IPS-11a (cell line): ENCODE results near the gene CELA3A.
"Not testable (repeated sequence)": the region's sequence is repeated elsewhere in the genome, so short reads cannot be mapped to it uniquely, and the experiment has no call there.

ENCODE experiments used
- H3K4me3 ChIP-seq: one replicate; pipeline ENCODE4 v1.5.1; 2013; ENCODE audit warnings: low read depth, low read length, control low read depth

The CELA3A gene

DNA sequence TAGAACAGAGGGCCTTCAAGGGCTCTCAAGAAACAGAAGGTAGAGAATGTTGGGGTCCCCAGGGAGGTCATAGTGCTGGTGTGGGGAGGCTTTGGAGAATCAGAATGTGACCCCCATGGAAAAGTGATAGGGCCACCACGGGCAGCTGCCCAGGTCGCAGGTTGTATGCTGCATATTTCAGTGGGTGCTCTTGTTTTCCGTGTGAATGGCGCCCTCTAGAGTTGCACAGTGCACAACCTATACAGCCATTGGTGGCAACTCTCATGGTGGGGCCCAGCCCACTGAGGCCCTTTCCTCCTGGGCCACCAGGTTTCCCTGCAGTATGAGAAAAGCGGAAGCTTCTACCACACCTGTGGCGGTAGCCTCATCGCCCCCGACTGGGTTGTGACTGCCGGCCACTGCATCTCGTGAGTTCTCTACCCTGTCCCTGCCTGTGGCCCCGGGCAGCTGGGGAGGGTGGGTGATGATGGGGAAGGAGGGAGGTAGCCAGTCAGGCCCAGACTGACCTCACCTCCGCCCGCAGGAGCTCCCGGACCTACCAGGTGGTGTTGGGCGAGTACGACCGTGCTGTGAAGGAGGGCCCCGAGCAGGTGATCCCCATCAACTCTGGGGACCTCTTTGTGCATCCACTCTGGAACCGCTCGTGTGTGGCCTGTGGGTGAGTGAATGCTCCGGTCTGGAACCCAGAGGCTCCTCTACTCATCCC, 20.8 kb upstream of the CELA3A start:
- H3K4me3 ChIP-seq: not testable (repeated sequence)

GRCh38 chr1:21981253-21981652, 20.2 kb upstream of the CELA3A start:
- not testable (repeated sequence) for H3K4me3 ChIP-seq

DNA sequence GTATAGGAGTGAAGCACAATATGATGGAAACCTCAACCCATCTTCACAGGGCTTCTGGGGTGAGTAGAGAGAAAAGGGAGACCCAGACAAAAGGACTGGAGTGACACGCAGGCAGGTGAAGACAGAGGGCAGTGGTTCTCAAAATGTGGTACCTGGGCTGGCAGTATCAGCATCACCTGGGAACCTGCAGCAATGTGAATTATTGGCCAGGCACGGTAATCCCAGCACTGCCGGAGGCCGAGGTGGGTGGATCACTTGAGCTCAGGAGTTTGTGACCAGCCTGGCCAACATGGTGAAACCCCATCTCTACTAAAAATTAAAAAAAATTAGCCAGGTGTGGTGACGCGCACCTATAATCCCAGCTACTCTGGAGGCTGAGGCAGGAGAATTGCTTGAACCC, 19.3 kb upstream of the CELA3A start:
- not testable (repeated sequence) for H3K4me3 ChIP-seq

- H3K4me3 ChIP-seq: not testable (repeated sequence)
Measured at GRCh38 chr1:21983539-21983938, 17.9 kb upstream of the CELA3A start.

DNA sequence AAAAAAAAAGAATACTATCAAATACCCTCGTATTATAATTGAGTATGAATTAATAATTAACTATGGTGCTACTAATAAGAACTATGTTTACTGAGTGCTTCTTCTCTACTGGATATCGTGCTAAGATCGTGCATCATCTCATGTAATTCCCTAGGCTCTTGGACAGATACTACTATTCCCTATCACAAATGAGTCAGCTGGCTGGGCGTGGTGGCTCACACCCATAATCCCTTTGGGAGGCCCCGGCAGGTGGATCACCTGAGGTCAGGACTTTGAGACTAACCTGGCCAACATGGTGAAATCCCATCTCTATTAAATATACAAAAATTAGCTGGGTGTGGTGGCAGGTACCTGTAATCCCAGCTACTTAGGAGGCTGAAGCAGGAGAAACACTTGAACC, 15.6 kb upstream of the CELA3A start:
- H3K4me3 ChIP-seq: not testable (repeated sequence)

DNA sequence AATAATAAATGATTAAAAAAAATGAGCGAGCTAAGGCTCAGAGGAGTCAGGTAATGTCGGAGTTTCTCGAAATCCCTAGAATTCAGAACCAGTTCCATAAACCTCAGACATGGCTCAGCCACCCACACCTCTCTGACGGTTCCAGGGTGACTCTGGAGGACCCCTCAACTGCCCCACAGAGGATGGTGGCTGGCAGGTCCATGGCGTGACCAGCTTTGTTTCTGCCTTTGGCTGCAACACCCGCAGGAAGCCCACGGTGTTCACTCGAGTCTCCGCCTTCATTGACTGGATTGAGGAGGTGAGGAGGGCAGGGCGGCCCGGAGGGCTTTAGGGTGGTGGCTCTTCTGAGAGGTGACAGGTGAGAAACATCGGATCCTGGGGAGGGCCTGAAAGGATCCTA, 15.1 kb upstream of the CELA3A start:
- H3K4me3 ChIP-seq: not testable (repeated sequence)

DNA sequence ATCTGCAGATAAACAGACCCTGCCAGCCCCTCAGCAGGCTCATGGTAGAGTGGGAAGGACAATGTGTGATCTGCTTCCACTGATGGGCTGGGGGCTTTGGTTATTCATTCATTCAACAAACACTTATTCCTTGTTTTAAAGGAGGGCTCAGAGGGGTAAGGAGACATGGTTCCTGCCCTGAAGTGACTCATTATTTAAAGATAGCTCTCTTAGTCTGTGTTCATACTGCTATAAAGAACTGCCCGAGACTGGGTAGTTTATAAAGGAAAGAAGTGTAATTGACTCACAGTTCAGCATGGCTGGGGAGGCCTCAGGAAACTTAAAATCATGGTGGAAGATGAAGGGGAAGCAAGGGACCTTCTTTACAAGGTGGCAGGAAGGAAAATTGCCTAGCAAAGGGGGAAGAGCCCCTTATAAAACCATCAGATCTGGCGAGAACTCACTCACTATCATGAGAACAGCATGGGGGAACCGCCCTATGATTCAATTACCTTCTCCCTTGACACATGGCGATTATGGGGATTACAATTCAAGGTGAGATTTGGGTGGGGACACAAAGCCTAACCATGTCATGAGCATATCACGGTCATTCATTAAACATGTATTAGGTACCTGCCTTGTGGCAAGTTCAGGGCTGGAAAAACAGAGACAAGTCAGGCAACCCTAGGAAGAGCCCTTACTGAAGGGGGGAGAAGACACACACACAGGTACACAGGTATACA, 11.6 kb upstream of the CELA3A start:
- not testable (repeated sequence) for H3K4me3 ChIP-seq

DNA sequence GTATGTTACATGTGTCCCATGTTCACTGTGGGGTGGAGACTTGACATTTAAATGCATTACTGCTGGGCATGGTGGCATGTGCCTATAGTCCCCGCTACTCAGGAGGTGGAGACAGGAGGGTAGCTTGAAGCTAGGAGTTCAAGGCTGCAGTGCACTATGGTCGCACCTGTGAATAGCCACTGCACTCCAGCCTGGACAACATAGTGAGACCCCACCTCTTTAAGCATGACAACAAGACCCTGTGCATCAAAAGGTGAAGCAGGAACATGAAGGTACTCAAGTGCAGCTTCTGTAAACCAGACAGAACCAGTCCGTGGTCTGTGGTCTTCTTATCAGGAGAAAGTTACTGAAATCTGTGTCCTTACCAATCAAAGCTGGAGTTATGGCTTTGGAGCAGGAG, 9.3 kb upstream of the CELA3A start:
- H3K4me3 ChIP-seq: not testable (repeated sequence)

- H3K4me3 ChIP-seq: not testable (repeated sequence)
Measured at GRCh38 chr1:21994716-21995115, 6.7 kb upstream of the CELA3A start.

- H3K4me3 ChIP-seq: not testable (repeated sequence)
Measured at GRCh38 chr1:21996663-21996970, 4.8 kb upstream of the CELA3A start.

DNA sequence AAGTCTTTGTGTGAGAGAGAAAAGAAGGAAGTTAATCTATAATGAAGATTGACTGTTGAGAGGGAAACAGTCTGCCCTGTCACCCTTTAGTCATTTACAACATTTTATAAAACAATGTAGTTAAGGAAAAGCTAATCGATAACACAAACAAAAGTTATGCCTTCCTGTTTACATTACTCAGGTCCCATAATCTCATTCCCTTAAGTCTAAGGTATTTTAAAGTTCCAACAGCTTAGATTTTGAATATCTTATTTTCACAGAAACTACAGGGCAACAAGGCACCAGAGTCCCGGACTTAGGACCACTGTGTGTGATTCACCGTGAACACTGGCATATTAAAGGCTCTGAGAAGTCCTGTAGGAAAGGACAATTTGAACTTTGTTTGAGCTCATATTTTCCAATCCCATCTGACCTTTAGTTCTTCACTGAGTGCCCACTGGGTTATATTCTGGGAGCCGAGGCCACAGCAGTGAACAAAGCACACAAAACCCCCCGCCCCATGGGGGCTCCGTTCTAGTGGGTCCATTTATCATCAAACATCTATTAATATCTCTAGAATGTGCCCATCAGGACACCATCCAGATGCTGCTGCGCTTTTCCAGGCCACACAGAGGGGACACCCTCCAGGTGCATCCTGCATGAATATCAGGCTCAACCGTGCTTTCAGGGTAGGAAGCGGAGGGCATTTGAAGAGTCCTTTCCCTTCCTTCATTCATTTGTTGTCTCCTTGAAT, 3.4 kb upstream of the CELA3A start:
- not testable (repeated sequence) for H3K4me3 ChIP-seq

- not testable (repeated sequence) for H3K4me3 ChIP-seq
Measured at GRCh38 chr1:21998624-21999294, 2.7 kb upstream of the CELA3A start.

DNA sequence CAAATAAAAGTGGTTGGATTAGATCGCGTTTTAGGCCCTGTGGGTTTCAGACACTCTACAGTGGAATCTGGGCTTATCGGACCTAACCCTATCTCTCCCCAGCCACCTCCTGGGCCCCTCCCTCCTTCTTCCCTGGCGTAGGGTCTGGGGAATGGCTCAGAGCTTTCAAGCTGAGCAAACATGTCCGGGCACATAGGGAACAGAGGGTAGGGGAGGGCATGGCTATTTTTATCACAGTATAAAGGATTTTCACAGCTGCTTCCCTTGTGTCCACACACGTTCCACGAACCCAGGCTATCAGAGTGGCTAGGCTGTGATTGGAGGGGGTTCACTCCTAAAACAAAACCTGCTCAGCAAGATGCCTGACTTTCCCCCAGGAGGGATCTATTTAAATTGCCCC, 1.8 kb upstream of the CELA3A start:
- H3K4me3 ChIP-seq: not testable (repeated sequence)

GRCh38 chr1:22002461-22002860, 1.0 kb downstream of the CELA3A start:
- H3K4me3 ChIP-seq: not testable (repeated sequence)

- H3K4me3 ChIP-seq: not testable (repeated sequence)
Measured at GRCh38 chr1:22002875-22003274, 1.4 kb downstream of the CELA3A start.

GRCh38 chr1:22003959-22004358, 2.5 kb downstream of the CELA3A start:
- H3K4me3 ChIP-seq: not testable (repeated sequence)

- not testable (repeated sequence) for H3K4me3 ChIP-seq
Measured at GRCh38 chr1:22005261-22006149, 4.0 kb downstream of the CELA3A start.

DNA sequence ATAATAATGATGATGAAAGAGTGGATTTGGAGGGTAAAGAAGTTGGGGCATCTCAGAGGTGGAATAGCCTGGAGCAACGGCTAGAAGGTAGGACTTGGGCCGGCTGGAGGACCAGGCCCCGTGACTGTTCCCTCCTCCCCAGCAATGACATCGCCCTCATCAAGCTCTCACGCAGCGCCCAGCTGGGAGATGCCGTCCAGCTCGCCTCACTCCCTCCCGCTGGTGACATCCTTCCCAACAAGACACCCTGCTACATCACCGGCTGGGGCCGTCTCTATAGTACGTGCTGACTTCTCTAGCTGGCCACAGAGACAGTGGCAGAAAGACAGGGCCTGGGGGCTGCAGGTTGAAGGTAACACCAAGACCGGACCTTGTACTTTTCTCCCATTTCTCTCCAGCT, 5.3 kb downstream of the CELA3A start:
- not testable (repeated sequence) for H3K4me3 ChIP-seq

- H3K4me3 ChIP-seq: not testable (repeated sequence)
Measured at GRCh38 chr1:22007262-22007661, 5.8 kb downstream of the CELA3A start.

DNA sequence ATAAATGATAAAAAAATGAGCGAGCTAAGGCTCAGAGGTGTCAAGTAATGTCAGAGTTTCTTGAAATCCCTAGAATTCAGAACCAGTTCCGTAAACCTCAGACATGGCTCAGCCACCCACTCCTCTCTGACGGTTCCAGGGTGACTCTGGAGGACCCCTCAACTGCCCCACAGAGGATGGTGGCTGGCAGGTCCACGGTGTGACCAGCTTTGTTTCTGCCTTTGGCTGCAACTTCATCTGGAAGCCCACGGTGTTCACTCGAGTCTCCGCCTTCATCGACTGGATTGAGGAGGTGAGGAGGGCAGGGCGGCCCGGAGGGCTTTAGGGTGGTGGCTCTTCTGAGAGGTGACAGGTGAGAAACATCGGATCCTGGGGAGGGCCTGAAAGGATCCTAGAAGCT, 8.1 kb downstream of the CELA3A start:
- H3K4me3 ChIP-seq: not testable (repeated sequence)

GRCh38 chr1:22012752-22013151, 11.3 kb downstream of the CELA3A start:
- not testable (repeated sequence) for H3K4me3 ChIP-seq
